ENCODE measurements around the gene ERMARD.

ERMARD gene

DNA sequence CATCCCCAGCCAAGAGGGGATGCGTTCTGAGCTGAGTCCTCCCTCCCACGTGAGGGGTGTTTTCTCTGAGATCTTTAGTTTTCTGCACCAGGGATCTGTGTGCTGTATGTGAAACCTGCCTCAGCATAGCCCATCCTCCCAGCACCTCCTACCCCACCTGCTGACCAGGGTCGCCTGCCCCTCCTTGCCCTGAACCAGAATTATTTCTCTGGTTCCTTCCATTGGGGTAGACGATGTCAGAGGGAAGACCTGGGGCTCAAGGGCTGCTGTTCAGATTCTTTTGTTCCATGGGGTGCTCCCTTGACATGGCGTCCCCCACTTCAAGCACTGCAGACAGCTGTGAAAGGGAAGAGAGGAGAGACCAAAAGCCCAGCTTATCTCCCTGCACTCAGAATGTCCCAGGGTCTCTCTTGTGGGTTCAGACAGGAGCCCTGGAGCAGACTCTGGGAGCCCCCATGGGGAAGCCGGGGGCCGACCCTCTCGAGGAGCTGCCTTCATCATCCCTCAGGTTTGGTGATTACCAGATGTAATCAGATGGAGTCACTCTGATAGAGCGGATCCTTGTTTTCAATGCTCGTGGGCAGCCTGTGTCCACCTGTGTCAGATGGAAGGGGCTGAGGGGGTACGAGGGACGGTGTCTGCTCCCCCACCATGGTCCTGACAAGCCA, 74.3 kb downstream of the ERMARD start:
- TF ChIP-seq ZNF274 (IDR thresholded peaks at IDR 0.05; ENCODE audit: low read depth, low read length): no peak
- H3K4me3 ChIP-seq (ENCODE audit: low read length): no peak overlapping the region

DNA sequence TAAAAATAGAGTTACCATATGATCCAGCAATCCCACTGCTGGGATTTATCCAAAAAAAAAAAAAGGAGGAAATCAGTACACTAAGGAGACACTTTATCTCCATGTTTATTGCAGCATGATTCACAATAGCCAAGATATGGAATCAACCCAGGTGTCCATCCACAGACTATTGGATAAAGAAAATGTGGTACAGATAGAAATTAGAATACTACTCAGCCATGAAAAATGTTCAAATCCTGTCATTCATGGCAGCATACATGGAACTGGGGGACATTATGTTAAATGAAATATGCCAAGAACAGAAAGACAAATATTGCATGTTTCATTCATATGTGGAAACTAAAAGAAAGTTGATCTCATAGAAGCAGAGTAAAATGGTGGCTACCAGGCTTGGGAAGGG, 75.3 kb downstream of the ERMARD start:
- TF ChIP-seq ZNF274 (IDR thresholded peaks at IDR 0.05; ENCODE audit: low read depth, low read length): no peak
- no peak overlapping the region for H3K4me3 ChIP-seq (ENCODE audit: low read length)

DNA sequence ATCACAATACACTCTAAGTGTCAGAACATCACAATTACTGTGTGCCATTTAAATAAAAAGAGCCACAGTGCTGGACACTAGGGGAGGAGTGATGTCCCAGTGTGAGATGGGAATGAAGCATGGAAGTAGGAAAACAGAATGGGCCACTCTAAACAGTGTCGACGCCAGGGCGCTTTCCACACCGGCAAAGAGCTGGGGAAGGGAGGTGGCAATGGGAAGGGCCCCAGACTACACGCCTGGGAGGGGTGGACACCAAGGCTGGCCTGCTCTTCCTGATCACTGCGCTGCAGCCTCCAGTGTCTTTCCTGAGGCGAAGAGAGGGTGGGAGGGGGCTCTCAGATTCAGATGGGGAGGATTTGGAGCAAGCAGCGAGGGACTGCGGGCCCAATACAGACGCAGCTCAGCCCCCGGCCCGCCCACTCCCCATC, 75.9 kb downstream of the ERMARD start:
- TF ChIP-seq ZNF274 (IDR thresholded peaks at IDR 0.05; ENCODE audit: low read depth, low read length): no peak
- no peak overlapping the region for H3K4me3 ChIP-seq (ENCODE audit: low read length)

DNA sequence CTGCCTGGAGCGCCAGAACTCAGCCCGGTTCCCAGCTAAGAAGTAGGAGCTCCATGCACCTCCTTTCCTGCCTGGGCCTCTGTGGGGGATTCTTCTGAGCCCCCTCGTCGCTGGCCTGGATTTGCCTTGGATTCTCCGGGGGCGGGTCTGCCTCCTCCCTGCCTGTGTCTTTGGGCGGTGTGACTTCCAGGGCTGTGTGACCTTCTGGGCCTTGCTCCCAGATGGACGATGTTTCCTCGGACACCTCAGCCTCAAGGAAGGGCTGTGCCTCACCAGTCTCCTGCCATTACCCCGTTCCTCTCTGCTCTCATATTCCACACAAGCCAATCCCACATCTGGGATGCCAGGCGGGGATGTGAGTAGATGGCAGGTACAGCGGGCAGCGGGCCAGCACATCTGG, 76.8 kb downstream of the ERMARD start:
- no peak overlapping the region for H3K4me3 ChIP-seq (ENCODE audit: low read length)
- no peak for TF ChIP-seq ZNF274 (IDR thresholded peaks at IDR 0.05; ENCODE audit: low read depth, low read length)

DNA sequence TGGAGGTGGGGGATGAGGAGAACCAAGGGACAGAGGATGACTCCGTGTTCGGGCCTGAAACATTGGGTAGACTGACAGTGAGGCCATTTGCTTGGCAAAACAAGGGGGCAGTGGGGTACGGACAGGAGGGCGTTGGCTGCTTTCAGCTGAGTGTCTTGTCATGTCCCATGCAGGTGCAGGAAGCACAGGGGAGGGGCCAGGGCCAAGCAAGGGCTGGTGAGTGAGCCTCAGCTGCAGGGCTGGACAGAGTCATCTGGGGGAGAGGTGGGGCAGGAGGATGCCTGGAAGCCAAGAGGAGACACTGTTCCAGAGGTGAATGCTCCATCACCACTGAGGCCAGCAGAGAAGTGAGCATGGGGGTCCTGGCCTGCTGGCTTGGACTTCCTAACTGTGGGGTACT, 78.4 kb downstream of the ERMARD start:
- no peak for TF ChIP-seq ZNF274 (IDR thresholded peaks at IDR 0.05; ENCODE audit: low read depth, low read length)
- H3K4me3 ChIP-seq (ENCODE audit: low read length): no peak overlapping the region

DNA sequence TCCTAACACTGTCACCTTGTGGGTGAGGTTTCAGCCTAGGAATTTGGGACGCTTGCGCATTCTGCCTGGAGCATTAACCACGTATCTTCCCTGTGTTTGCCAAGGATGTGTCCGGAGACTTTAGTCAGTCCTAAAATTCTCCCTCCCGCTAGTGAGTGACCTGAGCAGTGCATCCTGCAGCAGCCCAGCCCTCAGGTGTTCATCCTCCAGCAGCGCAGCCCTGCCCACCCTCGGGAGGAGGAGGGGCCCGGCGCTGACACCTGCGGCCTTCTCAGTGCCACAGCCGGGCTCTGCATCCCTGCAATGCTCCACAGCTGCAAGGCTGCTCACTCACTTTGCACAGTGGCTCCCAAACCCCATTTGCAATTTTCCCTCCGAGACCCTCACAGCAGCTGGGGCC, 79.5 kb downstream of the ERMARD start:
- no peak overlapping the region for H3K4me3 ChIP-seq (ENCODE audit: low read length)
- TF ChIP-seq ZNF274 (IDR thresholded peaks at IDR 0.05; ENCODE audit: low read depth, low read length): no peak

Measured in GM08714 (cell line).